ENCODE measurements around the gene AMER3.

DNA sequence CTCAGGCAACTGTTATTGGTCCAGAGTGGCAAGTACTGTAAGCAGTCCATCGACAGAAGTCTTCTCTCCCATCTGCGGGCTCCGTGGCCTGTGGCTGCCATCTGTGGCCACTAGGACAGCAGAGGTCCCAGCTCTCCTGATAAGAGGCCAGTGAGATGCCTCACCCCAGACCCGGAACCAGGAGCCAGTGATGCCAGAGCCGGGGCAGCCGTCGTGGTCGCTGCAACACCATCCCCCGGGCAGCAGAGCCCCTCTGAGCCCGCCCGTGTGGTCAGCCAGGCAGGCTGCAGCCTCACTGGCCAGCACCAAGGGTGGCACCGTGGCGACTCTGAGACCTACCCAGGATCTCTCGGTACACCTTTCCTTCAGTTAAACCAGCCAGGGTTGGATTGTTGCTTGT is 17.7 kb upstream of the AMER3 start:
- TF ChIP-seq EZH2phosphoT487 (IDR thresholded peaks at IDR 0.05; ENCODE audit: low read length), result no peak
- TF ChIP-seq, protein P1, sequence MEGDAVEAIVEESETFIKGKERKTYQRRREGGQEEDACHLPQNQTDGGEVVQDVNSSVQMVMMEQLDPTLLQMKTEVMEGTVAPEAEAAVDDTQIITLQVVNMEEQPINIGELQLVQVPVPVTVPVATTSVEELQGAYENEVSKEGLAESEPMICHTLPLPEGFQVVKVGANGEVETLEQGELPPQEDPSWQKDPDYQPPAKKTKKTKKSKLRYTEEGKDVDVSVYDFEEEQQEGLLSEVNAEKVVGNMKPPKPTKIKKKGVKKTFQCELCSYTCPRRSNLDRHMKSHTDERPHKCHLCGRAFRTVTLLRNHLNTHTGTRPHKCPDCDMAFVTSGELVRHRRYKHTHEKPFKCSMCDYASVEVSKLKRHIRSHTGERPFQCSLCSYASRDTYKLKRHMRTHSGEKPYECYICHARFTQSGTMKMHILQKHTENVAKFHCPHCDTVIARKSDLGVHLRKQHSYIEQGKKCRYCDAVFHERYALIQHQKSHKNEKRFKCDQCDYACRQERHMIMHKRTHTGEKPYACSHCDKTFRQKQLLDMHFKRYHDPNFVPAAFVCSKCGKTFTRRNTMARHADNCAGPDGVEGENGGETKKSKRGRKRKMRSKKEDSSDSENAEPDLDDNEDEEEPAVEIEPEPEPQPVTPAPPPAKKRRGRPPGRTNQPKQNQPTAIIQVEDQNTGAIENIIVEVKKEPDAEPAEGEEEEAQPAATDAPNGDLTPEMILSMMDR (IDR thresholded peaks at IDR 0.05; ENCODE audit: low read length), result no peak
- no peak for TF ChIP-seq EZH2 (optimal IDR thresholded peaks at IDR 0.05; ENCODE audit: low read depth, low read length)
